Skeletal muscle satellite cell (primary cell): ENCODE results near the gene RTP1. TPM values are rescaled to one million over a fixed set of nuclear protein-coding genes. Genes with fewer than 3 reads are reported as not detected.
"Not testable (repeated sequence)": the region's sequence is repeated elsewhere in the genome, so short reads cannot be mapped to it uniquely, and the experiment has no call there.

Experiments used
- H3K27me3 ChIP-seq: 2 replicates; pipeline ENCODE4 v1.7.0; 2013; ENCODE audit warnings: low read length; ENCODE audit not compliant: control insufficient read depth, insufficient read depth
- H3K36me3 ChIP-seq: 2 replicates; pipeline ENCODE4 v1.7.0; 2013; ENCODE audit warnings: mild to moderate bottlenecking, control low read depth, low read length; ENCODE audit not compliant: insufficient read depth
- H3K4me1 ChIP-seq: 2 replicates; pipeline ENCODE4 v1.7.0; 2013; ENCODE audit warnings: low read length; ENCODE audit not compliant: control insufficient read depth, insufficient read depth
- H3K4me2 ChIP-seq: 2 replicates; pipeline ENCODE4 v1.7.0; 2013; ENCODE audit warnings: mild to moderate bottlenecking, low read length
- H3K4me3 ChIP-seq: 2 replicates; pipeline ENCODE4 v1.7.0; 2013; ENCODE audit warnings: low read length
- H3K9ac ChIP-seq: 2 replicates; pipeline ENCODE4 v1.7.0; 2013; ENCODE audit warnings: mild to moderate bottlenecking, low read depth, low read length, moderate library complexity
- H3K9me3 ChIP-seq: replicated peaks from 2 replicates; pipeline ENCODE4 v1.7.0; 2013; ENCODE audit warnings: mild to moderate bottlenecking, control low read depth, low read length
- total RNA-seq: library from RNA; depleted of rRNA; stranded (reverse); fragments of >200 nt; gene quantifications from 2 replicates; pipeline ENCODE4 v1.2.3, GENCODE V29; 2012; rRNA removed

RTP1 gene, protein sequence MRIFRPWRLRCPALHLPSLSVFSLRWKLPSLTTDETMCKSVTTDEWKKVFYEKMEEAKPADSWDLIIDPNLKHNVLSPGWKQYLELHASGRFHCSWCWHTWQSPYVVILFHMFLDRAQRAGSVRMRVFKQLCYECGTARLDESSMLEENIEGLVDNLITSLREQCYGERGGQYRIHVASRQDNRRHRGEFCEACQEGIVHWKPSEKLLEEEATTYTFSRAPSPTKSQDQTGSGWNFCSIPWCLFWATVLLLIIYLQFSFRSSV
- under 0.01 TPM in 1 of 2 replicates, not detected in the other for total RNA-seq

DNA sequence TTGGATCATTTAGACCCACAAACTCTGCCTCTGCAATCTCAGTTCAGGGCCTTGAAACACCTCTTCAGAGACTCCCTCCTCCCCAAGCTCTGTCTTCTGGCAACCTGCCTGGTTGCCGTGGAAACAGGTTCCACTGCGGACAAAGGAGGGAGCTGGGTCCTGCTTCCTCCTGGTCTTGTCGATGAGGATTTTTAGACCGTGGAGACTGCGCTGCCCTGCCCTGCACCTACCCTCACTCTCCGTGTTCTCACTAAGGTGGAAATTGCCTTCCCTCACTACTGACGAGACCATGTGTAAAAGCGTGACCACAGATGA lies at the start of gene RTP1:
Gene RTP1, plus strand, starts transcription at position 152 of the 315 bp plus-strand sequence. Its CDS starts 30 bp downstream, at position 182.
- no peak within 1 kb of the TSS for H3K4me3 ChIP-seq
- H3K4me1 ChIP-seq: no peaks in the 10 kb centered on the region
- no peak within 1 kb of the TSS for H3K4me2 ChIP-seq
- no peaks in the 10 kb centered on the region for H3K9me3 ChIP-seq
- peaks cover 3% of the 10 kb centered on the region for H3K27me3 ChIP-seq
- no peak within 1 kb of the TSS for H3K9ac ChIP-seq
- H3K36me3 ChIP-seq: no peaks in the 10 kb centered on the region

DNA sequence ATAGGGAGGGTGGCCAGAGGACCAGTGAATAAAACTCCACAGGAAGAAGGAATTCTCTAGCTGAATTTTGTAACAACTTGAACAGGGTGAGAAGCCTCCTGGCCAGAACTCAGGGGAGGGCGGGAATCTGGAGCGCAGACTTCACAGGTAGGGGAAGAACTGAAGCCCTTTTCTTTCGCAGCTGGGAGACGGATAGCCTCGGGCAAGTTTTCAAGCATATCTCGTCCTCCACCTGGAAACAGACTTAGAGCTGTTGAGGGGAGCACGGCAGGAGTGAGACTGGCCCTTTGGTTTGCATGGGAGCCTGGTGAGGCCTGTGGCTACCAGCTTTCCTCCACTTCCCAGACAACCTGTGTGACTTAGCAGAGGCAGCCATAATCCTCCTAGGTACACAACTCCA lies 47.1 kb upstream of the RTP1 start:
- Histone ChIP-seq H3K4me1 (no peaks in the 10 kb centered on the region), H3K9me3 (no peaks in the 10 kb centered on the region), H3K9ac (no peak overlapping the region), H3K36me3 (no peaks in the 10 kb centered on the region), H3K4me2 (no peak overlapping the region), H3K4me3 (no peak overlapping the region), H3K27me3 (peaks cover 8% of the 10 kb centered on the region)

DNA sequence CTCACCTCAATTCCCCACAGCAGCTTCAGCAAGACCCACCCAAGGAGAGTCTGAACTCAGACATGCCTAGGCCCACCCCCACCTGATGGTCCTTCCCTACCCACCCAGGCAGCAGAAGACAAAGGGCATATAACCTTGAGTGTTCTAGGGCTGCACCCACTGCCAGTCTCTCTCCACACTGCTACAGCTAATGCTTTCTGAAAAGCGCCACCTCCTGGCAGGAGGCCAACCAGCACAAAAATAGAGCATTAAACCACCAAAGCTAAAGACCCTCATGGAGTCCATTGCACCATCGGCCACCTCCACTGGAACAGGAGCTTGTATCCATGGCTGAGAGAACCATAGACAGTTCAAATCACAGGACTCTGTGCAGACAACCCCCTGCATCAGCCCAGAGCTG lies 46.7 kb upstream of the RTP1 start:
- no peaks in the 10 kb centered on the region for H3K9me3 ChIP-seq
- H3K4me2 ChIP-seq: no peak overlapping the region
- H3K4me1 ChIP-seq: no peaks in the 10 kb centered on the region
- no peaks in the 10 kb centered on the region for H3K36me3 ChIP-seq
- H3K27me3 ChIP-seq: peaks cover 8% of the 10 kb centered on the region
- no peak overlapping the region for H3K4me3 ChIP-seq
- H3K9ac ChIP-seq: no peak overlapping the region

DNA sequence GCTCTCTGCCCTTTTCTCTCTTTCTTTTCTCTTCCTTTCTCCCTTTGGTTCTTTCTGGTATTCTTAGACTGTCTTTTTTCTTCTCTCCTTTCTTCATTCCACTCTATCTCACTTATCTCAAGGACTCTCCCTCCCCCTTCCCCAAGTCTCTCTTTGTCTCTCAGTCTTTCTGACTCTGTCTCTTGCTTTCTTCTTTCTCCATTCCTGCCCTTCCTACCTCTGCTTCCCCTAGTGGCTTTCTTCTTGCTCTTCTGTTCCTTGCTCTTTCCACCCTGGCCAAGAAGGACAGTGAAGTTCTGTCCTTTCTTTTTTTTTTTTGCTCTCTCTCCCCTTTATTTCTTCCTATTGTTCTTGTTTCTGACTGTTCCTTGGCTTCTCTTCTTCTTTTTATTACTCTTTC lies 35.7 kb upstream of the RTP1 start:
- Histone ChIP-seq H3K4me2 (no peak overlapping the region), H3K27me3 (peaks cover 24% of the 10 kb centered on the region), H3K4me3 (no peak overlapping the region), H3K9me3 (no peaks in the 10 kb centered on the region), H3K9ac (no peak overlapping the region), H3K4me1 (no peaks in the 10 kb centered on the region), H3K36me3 (no peaks in the 10 kb centered on the region)

DNA sequence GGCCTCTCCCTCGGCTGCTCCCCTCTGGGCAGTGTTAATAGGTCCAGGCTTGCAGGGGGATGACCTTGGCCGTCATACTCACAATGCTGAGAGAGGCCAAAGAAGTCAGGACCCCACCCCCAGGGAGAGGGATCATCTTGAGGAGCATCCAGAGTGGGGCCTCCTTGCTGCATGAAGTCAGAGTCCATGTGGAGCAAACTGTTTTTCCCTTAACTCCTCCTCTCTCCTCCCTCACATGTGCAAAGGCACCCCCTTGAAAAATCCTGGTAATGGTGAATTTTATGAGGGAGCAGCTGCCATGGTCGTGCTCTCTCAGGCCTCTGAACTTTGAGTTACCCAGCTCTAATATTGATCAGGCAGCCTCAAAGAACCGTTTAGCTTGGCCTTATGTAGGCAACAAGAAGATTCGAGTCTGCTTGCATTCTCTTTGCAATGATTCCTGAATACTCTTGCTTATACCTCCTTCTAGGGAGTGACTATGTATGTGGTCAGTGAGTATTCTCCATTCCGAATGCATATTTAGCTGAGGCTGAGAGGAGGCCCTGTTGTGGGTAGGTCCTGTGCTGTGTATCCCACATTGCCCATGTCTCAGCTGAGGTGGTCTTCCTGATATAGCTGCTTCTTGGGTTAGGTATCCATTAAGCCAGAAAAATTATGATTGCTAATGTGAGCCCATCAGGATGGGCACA lies 34.9 kb upstream of the RTP1 start:
- H3K4me1 ChIP-seq: no peaks in the 10 kb centered on the region
- H3K27me3 ChIP-seq: peaks cover 24% of the 10 kb centered on the region
- H3K4me2 ChIP-seq: no peak overlapping the region
- no peaks in the 10 kb centered on the region for H3K36me3 ChIP-seq
- H3K4me3 ChIP-seq: no peak overlapping the region
- H3K9me3 ChIP-seq: no peaks in the 10 kb centered on the region
- no peak overlapping the region for H3K9ac ChIP-seq

DNA sequence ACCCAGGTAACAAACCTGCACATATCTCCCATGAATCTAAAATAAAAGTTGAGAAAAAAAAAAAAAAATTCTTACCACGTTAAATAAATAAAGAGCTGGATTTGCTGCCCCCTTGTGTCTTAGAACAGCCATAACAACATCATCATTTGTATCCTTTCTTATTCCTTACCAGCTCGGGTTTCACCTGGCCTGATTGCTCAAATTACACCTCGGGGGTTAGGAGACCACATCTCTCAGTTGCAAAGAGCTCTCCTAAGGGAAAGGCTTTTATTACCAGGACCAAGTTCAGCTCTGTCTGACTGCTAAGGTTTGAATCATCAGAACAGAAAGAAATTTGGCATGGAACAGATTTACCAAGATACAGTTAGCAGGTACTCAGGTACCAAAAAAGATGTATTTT lies 32.1 kb upstream of the RTP1 start:
- Histone ChIP-seq H3K9ac (no peak overlapping the region), H3K4me3 (no peak overlapping the region), H3K4me2 (no peak overlapping the region), H3K4me1 (peaks cover 11% of the 10 kb centered on the region), H3K36me3 (no peaks in the 10 kb centered on the region), H3K9me3 (no peaks in the 10 kb centered on the region), H3K27me3 (peaks cover 24% of the 10 kb centered on the region)

DNA sequence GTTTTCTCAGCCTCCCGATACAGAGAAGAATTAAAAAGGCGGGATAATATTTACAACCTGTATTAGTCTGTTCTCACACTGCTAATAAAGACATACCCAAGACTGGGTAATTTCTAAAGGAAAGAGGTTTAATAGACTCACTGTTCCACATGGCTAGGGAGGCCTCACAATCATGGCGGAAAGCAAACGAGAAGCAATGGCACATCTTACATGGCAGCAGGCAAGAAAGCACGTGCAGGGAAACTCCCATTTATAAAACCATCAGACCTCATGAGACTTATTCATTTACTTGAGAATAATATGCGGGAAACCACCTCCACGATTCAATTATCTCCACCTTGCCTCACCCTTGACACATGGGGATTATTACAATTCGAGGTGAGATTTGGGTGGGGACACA lies 30.5 kb upstream of the RTP1 start:
- no peak overlapping the region for H3K4me3 ChIP-seq

DNA sequence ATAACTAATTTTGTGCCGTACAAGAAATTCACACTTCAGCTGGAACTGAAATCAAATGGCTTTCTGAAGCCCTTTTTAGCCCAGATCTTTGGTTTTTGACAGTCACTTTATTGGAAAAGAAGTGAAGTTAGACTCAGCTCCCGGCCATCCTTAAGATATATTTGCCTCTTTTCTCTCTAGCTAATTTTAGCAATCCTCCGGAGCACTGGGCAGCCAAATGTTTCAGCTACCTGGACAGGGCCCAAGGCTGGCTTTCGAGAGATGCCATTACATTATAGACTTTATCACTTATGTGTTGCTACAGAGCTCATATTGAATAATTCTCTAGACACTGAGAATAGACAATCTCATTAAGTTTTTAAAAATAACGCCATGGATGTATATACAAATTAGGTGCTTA lies 29.5 kb upstream of the RTP1 start:
- Histone ChIP-seq H3K4me2 (no peak overlapping the region), H3K9ac (no peak overlapping the region), H3K9me3 (no peaks in the 10 kb centered on the region), H3K36me3 (no peaks in the 10 kb centered on the region), H3K27me3 (peaks cover 7% of the 10 kb centered on the region), H3K4me1 (peaks cover 16% of the 10 kb centered on the region), H3K4me3 (no peak overlapping the region)

More for the DNA sequence above, 30.5 kb upstream of the RTP1 start:
- Histone ChIP-seq H3K4me1 (peaks cover 16% of the 10 kb centered on the region), H3K9ac (no peak overlapping the region), H3K27me3 (peaks cover 13% of the 10 kb centered on the region), H3K9me3 (no peaks in the 10 kb centered on the region), H3K4me2 (no peak overlapping the region), H3K36me3 (no peaks in the 10 kb centered on the region)

DNA sequence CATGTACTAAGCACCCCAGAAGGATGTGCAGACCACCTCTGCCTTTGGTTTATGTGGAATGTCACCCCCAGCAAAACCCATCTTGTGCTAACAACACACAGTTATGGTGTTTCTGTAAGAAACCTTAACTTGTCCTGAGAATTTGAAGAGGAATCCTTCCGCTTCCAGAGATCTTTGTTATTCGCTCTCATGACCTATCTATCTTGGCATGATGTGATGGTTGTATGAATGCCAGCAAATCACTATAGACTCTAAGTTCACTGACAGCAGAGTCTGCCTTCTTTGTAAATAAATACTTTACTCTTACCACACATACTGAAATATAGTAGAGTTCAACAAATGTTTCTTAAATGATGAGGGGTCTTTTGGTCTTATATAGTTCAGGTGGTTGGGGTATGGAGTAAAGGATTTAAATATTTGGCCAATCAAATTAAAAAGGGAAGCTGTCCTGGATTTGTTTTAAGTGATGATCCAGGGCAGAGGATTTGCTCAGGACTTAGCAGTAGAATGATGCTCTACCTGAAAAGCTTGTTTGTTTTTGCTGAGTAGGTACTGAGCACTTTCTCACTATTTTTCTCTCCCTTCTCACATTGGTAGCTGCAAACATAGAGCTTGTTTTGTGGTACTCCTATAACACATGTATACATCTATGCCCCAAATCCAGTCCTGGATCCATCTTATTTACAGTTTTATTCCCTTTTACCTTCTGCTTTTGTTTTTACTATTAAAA lies 27.9 kb upstream of the RTP1 start:
- Histone ChIP-seq H3K9ac (no peak overlapping the region), H3K4me2 (no peak overlapping the region), H3K36me3 (no peaks in the 10 kb centered on the region), H3K4me3 (no peak overlapping the region), H3K9me3 (no peaks in the 10 kb centered on the region), H3K4me1 (peaks cover 16% of the 10 kb centered on the region), H3K27me3 (no peaks in the 10 kb centered on the region)

DNA sequence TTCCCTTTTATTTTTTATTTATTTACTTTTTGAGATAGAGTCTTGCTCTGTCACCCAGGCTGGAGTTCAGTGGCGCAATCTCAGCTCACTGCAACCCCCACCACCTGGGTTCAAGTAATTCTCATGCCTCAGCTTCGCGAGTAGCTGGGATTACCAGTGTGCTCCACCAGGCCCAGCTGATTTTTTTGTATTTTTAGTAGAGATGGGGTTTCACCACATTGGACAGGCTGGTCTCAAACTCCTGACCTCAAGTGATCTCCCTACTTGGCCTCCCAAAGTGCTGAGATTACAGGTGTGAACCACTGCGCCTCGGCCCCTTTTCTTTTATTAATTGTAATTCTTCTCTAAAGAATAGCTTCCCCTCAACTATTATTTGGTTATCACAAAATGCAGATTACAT lies 26.4 kb upstream of the RTP1 start:
- not testable (repeated sequence) for H3K9me3 ChIP-seq, H3K4me3 ChIP-seq, H3K4me2 ChIP-seq, H3K27me3 ChIP-seq, H3K36me3 ChIP-seq, H3K9ac ChIP-seq
- peaks cover 16% of the 10 kb centered on the region for H3K4me1 ChIP-seq

DNA sequence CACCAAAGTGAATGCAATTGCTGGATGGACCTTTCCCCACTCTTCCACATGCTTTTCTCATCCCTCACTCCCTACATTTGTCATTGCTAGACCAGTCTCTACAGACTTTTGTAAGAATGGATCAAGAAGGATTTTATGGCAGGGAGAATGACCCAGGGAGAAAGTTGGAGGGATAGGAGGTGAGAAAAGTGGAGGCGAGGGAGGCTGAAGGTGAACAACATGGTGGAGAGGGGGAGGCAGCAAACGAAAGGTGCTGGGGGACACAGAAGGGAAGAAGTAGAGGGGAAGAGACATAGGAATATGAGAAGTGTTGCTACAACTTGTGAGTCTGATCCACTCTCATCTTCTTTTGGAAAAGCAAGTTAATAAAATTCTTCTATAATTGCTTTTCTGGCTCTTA lies 24.4 kb upstream of the RTP1 start:
- H3K9ac ChIP-seq: no peak overlapping the region
- no peaks in the 10 kb centered on the region for H3K27me3 ChIP-seq
- no peak overlapping the region for H3K4me2 ChIP-seq
- no peaks in the 10 kb centered on the region for H3K36me3 ChIP-seq
- no peaks in the 10 kb centered on the region for H3K9me3 ChIP-seq
- H3K4me1 ChIP-seq: peaks cover 16% of the 10 kb centered on the region
- no peak overlapping the region for H3K4me3 ChIP-seq
